ENCODE results near the gene WIF1.

DNA sequence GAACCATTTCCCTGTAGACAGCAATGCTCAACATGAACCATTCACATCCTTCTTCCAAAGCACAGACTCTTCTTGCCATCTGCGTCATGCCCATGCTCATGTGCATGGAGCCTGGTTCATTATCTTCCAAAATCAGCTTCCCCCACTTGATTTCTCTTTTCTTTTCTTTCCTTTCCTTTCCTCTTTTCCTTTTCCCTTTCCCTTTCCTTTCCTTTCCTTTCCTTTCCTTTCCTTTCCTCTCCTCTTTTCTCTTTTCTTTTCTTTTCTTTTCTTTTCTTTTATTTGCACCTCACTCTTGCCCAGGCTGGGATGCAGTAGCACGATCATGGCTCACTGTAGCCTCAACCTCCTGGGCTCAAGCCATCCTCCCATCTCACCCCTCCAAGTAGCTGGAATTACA, 37.5 kb downstream of the WIF1 start:
- TF ChIP-seq SNAI2 (CRISPR knock-in tag; IDR thresholded peaks at IDR 0.05) (no peak), ARNTL (CRISPR knock-in tag; IDR thresholded peaks at IDR 0.05; ENCODE audit: borderline replicate concordance, low read depth) (no peak), OSR1 (CRISPR knock-in tag; IDR thresholded peaks at IDR 0.05) (no peak), RARB (CRISPR knock-in tag; IDR thresholded peaks at IDR 0.05) (no peak), TCF4 (CRISPR knock-in tag; IDR thresholded peaks at IDR 0.05; ENCODE audit: borderline replicate concordance) (no peak), BACH2 (CRISPR knock-in tag; IDR thresholded peaks at IDR 0.05; ENCODE audit: borderline replicate concordance) (no peak), GLIS3 (CRISPR knock-in tag; IDR thresholded peaks at IDR 0.05) (no peak), TOX (CRISPR knock-in tag; IDR thresholded peaks at IDR 0.05; ENCODE audit: borderline replicate concordance) (no peak), ZNF8 (CRISPR knock-in tag; IDR thresholded peaks at IDR 0.05) (no peak)
- TF ChIP-seq, protein P1, sequence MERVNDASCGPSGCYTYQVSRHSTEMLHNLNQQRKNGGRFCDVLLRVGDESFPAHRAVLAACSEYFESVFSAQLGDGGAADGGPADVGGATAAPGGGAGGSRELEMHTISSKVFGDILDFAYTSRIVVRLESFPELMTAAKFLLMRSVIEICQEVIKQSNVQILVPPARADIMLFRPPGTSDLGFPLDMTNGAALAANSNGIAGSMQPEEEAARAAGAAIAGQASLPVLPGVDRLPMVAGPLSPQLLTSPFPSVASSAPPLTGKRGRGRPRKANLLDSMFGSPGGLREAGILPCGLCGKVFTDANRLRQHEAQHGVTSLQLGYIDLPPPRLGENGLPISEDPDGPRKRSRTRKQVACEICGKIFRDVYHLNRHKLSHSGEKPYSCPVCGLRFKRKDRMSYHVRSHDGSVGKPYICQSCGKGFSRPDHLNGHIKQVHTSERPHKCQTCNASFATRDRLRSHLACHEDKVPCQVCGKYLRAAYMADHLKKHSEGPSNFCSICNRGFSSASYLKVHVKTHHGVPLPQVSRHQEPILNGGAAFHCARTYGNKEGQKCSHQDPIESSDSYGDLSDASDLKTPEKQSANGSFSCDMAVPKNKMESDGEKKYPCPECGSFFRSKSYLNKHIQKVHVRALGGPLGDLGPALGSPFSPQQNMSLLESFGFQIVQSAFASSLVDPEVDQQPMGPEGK (CRISPR knock-in tag; IDR thresholded peaks at IDR 0.05; ENCODE audit: borderline replicate concordance) = no peak
- TF ChIP-seq, protein P2, sequence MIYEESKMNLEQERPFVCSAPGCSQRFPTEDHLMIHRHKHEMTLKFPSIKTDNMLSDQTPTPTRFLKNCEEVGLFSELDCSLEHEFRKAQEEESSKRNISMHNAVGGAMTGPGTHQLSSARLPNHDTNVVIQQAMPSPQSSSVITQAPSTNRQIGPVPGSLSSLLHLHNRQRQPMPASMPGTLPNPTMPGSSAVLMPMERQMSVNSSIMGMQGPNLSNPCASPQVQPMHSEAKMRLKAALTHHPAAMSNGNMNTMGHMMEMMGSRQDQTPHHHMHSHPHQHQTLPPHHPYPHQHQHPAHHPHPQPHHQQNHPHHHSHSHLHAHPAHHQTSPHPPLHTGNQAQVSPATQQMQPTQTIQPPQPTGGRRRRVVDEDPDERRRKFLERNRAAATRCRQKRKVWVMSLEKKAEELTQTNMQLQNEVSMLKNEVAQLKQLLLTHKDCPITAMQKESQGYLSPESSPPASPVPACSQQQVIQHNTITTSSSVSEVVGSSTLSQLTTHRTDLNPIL (CRISPR knock-in tag; IDR thresholded peaks at IDR 0.05; ENCODE audit: low read depth) = no peak

Data from SK-N-SH treated with all-trans-retinoic acid at 6 μM for 48 hours (cell line).